GM19455 (cell line): ENCODE results near the gene SLTM.
"Not testable (repeated sequence)": the region's sequence is repeated elsewhere in the genome, so short reads cannot be mapped to it uniquely, and the experiment has no call there.

Source experiments
- ATAC-seq: cut with Tn5 transposase; IDR thresholded peaks from one replicate; pipeline ENCODE4 v1.9.1; 2021; ENCODE audit not compliant: unreplicated experiment

Gene SLTM

GRCh38 chr15:58877999-58878825 is 55.3 kb downstream of the SLTM start:
- no peak for ATAC-seq

GRCh38 chr15:58876306-58877106 is 57.0 kb downstream of the SLTM start:
- ATAC-seq = no peak

- no peak for ATAC-seq
Measured at GRCh38 chr15:58875343-58875742, 58.1 kb downstream of the SLTM start.

- ATAC-seq = no peak
Measured at GRCh38 chr15:58873267-58873666, 60.2 kb downstream of the SLTM start.

- ATAC-seq = no peak
Measured at GRCh38 chr15:58870451-58870850, 63.0 kb downstream of the SLTM start.

GRCh38 chr15:58867926-58868325 is 65.6 kb downstream of the SLTM start:
- no peak for ATAC-seq

- no peak for ATAC-seq
Measured at GRCh38 chr15:58865425-58865880, 68.0 kb downstream of the SLTM start.

- ATAC-seq = no peak
Measured at GRCh38 chr15:58864602-58865424, 68.7 kb downstream of the SLTM start.

- no peak for ATAC-seq
Measured at GRCh38 chr15:58862326-58862725, 71.2 kb downstream of the SLTM start.

- ATAC-seq = not testable (repeated sequence)
Measured at GRCh38 chr15:58856621-58857020, 76.9 kb downstream of the SLTM start.

GRCh38 chr15:58856086-58856485 is 77.4 kb downstream of the SLTM start:
- ATAC-seq = no peak

- ATAC-seq = no peak
Measured at GRCh38 chr15:58854593-58854992, 78.9 kb downstream of the SLTM start.

GRCh38 chr15:58852347-58852746 is 81.1 kb downstream of the SLTM start:
- no peak for ATAC-seq

GRCh38 chr15:58851205-58851604 is 82.3 kb downstream of the SLTM start:
- ATAC-seq = not testable (repeated sequence)

GRCh38 chr15:58842713-58843396 is 90.6 kb downstream of the SLTM start:
- peak; percentile 56 for ATAC-seq

- no peak for ATAC-seq
Measured at GRCh38 chr15:58840048-58840447, 93.4 kb downstream of the SLTM start.

GRCh38 chr15:58839485-58839884 is 94.0 kb downstream of the SLTM start:
- no peak for ATAC-seq

- not testable (repeated sequence) for ATAC-seq
Measured at GRCh38 chr15:58833681-58834426, 99.6 kb downstream of the SLTM start.

GRCh38 chr15:58830556-58830955 is 102.9 kb downstream of the SLTM start:
- no peak for ATAC-seq
